Thoracic aorta (tissue), 2 donors: ENCODE results near the gene SORBS1. TPM values are rescaled to one million over a fixed set of nuclear protein-coding genes. Genes with fewer than 3 reads are reported as not detected.

ENCODE experiments used
- ATAC-seq: fragments of 150-250 bp; one replicate; pipeline ENCODE4 v1.8.0; 2017; ENCODE audit warnings: low read depth; ENCODE audit not compliant: insufficient number of reproducible peaks, low FRiP score
- DNase-seq: peaks from one replicate; pipeline ENCODE4 v3.0.0-alpha.2; 2020; ENCODE audit warnings: low spot score
- H3K27ac ChIP-seq, 2 donors: fragments of 200-600 bp; sonication (generic); 1 replicate in 1 of 2; 2 replicates in 1 of 2; pipeline ENCODE4 v1.5.1; 2016; ENCODE audit warnings: mild to moderate bottlenecking in 2 of 2, moderate library complexity in 2 of 2
- H3K27me3 ChIP-seq: fragments of 200-600 bp; sonication (generic); replicated peaks from 2 replicates; pipeline ENCODE4 v1.6.0; 2016; ENCODE audit warnings: mild to moderate bottlenecking; ENCODE audit not compliant: insufficient read depth
- H3K36me3 ChIP-seq: fragments of 200-600 bp; sonication (generic); one replicate; pipeline ENCODE4 v1.5.1; 2016
- H3K4me1 ChIP-seq, 2 donors: fragments of 200-600 bp; sonication (generic); 1 replicate in 1 of 2; 2 replicates in 1 of 2; pipeline versions ENCODE4 v1.5.1 to v1.6.0; 2016; ENCODE audit warnings: low read depth in 2 of 2, mild to moderate bottlenecking in 1 of 2; ENCODE audit not compliant: control insufficient read depth in 1 of 2
- H3K4me3 ChIP-seq: fragments of 200-600 bp; sonication (generic); 2 replicates; pipeline ENCODE4 v1.5.1; 2016; ENCODE audit warnings: mild to moderate bottlenecking
- H3K9me3 ChIP-seq: fragments of 200-600 bp; sonication (generic); 2 replicates; pipeline ENCODE4 v1.5.1; 2016
- total RNA-seq, 2 donors: library from RNA; depleted of rRNA; stranded (reverse); fragments of >200 nt; gene quantifications; one replicate each; pipeline versions ENCODE4 v1.1.0 to v1.2.3, GENCODE V29; 2016
- TF ChIP-seq, protein P1 (sequence below): fragments of 200-600 bp; sonication (generic); IDR thresholded peaks from one replicate; pipeline ENCODE4 v1.5.1; 2019; ENCODE audit warnings: antibody characterized with exemption

SORBS1 gene
- total RNA-seq, 2 donors from 2014 or later = 1,110 to 1,659 TPM

DNA sequence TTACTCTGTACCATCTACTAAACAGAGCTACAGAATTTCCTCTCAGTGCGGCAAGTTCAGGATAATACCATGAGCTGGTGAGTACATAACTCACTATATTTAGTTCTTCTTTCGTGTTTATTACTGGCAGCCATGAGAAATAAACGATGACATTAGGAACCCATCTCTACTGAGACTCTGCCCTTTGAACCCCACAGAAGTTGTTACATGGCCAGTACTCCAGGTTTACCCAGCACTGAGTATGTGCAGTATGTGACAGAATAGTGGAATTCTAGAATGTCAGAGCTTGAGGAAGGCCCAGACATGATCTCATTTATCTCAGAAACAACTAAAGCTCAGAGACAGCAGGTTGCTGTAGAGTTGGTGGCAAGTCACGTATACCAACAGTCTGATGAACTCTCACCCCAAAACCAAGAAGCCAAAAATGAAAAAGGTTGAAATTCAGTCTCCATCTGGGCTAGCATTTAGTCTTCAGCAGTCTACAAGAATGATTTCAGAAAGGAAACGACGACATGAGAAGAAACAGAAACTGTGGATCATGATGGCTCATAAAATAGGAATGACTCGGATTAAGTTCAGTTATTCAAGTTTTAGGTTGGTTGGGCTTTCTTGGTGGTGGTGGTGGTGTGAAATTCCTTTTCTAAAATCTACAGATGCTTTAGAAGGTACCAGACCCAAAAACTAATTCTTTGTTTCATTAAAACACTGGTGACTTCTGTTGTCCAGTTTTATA is 78.5 kb downstream of the SORBS1 start:
- TF ChIP-seq, protein P1, sequence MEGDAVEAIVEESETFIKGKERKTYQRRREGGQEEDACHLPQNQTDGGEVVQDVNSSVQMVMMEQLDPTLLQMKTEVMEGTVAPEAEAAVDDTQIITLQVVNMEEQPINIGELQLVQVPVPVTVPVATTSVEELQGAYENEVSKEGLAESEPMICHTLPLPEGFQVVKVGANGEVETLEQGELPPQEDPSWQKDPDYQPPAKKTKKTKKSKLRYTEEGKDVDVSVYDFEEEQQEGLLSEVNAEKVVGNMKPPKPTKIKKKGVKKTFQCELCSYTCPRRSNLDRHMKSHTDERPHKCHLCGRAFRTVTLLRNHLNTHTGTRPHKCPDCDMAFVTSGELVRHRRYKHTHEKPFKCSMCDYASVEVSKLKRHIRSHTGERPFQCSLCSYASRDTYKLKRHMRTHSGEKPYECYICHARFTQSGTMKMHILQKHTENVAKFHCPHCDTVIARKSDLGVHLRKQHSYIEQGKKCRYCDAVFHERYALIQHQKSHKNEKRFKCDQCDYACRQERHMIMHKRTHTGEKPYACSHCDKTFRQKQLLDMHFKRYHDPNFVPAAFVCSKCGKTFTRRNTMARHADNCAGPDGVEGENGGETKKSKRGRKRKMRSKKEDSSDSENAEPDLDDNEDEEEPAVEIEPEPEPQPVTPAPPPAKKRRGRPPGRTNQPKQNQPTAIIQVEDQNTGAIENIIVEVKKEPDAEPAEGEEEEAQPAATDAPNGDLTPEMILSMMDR = no peak
- peaks cover 28% of the 10 kb centered on the region for H3K36me3 ChIP-seq
- H3K4me1 ChIP-seq = peaks cover 67 to 93% of the 10 kb centered on the region in 2 donors
- no peak for ATAC-seq
- H3K27me3 ChIP-seq = no peaks in the 10 kb centered on the region
- no peak for DNase-seq
- no peak overlapping the region for H3K4me3 ChIP-seq
- no peaks in the 10 kb centered on the region for H3K9me3 ChIP-seq
- peak overlapping the region; percentile 68 to 97 for H3K27ac ChIP-seq

DNA sequence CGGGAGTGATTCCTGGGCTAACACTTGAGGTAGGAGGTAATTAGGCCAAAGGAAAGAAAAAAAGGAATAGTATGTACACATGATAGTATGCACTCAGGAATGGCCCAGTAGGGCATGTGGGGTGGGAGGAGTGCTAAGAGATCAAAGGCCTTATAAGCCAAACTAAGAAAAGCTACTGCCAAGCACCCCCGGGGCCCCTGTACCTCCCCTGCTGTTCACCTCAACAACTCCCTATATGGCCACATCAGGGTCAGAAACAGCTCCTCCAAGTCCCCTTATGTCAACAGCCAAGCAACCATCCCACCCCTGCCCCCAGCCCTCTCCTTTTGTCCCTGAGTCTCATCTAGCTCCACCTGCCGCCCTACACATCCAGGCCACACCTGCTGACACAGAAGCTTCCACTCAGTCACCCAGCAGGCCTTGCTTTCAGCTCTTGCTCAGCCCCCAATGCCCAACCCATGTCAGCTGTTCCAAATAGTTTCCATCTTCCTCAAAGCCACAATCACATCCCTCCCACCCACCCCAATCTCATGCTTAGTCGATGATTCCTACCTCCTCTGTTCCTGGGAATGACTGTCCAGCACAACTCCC is 80.2 kb downstream of the SORBS1 start:
- peaks cover 80 to 95% of the 10 kb centered on the region in 2 donors for H3K4me1 ChIP-seq
- H3K4me3 ChIP-seq = peak overlapping the region; percentile 40

DNA sequence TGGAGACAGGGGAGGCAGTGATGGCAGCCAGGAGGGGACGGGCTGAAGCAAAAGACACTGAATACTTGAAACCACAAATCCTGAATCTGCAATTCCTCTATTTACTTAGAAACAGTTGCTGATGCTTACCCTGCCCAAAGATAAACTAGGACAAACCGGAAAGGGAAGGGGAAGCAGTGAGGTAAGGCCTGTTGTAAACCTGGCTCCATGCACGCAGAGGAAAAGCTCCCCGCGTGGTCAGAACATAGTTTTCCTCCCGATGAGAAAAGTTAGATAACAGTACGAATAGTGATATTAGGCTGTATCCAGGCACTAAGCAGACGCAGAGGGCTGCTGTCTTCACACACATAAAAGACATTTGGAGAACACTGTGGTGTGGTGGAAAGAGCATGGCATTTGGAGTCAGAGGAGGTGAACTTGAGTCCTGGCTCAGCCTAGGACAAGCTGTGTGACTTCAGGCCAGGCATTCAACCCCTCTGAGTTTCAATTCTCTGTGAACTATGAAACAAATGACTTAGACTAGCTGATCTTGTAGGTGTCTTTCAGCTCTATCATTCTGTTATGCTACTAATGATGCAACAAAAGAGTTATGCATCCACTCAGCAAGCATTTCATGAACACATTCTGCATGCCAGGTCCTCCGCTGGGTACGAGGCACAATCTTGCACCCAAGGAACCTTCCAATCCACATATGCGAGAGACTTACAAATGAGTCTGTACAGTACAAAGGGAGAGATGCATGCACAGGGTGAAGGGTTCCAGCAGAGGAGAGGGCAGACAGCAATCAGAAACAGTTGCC is 80.9 kb downstream of the SORBS1 start:
- ATAC-seq (no peak), DNase-seq (no peak)
- Histone ChIP-seq H3K4me3 (peak overlapping the region; percentile 40), H3K4me1 (peaks cover 77 to 94% of the 10 kb centered on the region in 2 donors), H3K27ac (peak overlapping the region; percentile 97), H3K9me3 (no peaks in the 10 kb centered on the region), H3K36me3 (peaks cover 9% of the 10 kb centered on the region), H3K27me3 (no peaks in the 10 kb centered on the region)
- TF ChIP-seq, protein P1 = no peak

More for the DNA sequence above, 80.2 kb downstream of the SORBS1 start:
- H3K36me3 ChIP-seq = peaks cover 16% of the 10 kb centered on the region
- H3K27me3 ChIP-seq = no peaks in the 10 kb centered on the region
- TF ChIP-seq, protein P1 = no peak
- peak overlapping the region; percentile 97 for H3K27ac ChIP-seq
- H3K9me3 ChIP-seq = no peaks in the 10 kb centered on the region
- DNase-seq (no peak), ATAC-seq (no peak)

DNA sequence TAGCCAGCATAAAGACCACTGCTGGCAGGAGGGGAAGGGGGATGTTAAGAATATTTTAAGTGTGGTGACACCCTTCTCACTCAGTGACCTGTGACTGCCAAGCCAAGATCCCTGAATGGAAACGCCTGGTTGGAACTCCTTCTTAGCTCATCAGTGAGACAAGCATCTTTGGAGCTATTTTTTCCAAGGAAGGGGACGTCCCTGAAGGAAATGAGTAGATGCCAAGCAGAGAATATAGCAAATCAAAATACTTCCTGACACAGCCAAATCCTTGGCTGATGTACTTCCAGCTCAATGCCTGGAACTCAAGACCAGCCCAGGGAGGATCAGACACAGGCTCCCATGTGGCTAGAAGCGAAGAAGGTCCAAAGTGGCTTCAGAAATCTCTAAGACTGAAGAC is 82.2 kb downstream of the SORBS1 start:
- DNase-seq (no peak), ATAC-seq (no peak)
- peaks cover 82 to 91% of the 10 kb centered on the region in 2 donors for H3K4me1 ChIP-seq
- H3K27me3 ChIP-seq = no peaks in the 10 kb centered on the region
- TF ChIP-seq, protein P1 = no peak
- peaks cover 3% of the 10 kb centered on the region for H3K36me3 ChIP-seq
- H3K9me3 ChIP-seq = no peaks in the 10 kb centered on the region
- no peak overlapping the region for H3K4me3 ChIP-seq
- H3K27ac ChIP-seq = peak overlapping the region; percentile 97

DNA sequence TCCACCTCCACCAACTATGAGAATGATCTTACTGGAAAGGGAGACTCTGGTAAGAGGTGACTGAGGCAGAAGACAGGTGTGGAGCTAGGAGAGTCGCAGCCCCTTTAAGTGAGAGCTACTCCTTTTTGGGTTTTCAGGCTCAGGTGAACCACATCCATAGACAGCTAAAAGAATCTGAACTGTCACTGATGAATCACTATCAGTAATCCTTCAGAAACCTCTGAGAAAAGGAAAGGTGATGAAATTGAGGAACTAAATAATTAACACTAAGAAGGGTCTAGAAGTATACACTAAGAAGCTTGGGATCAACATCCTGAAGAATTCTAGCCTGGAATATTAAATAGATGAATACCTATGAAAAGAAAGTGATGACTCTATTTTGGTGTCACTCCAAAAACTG is 83.0 kb downstream of the SORBS1 start:
- TF ChIP-seq, protein P1 = no peak
- Histone ChIP-seq H3K36me3 (no peaks in the 10 kb centered on the region), H3K27me3 (no peaks in the 10 kb centered on the region), H3K9me3 (no peaks in the 10 kb centered on the region), H3K27ac (peak overlapping the region; percentile 97), H3K4me3 (no peak overlapping the region), H3K4me1 (peaks cover 84 to 96% of the 10 kb centered on the region in 2 donors)
- DNase-seq (no peak), ATAC-seq (no peak)
